Activated CD8-positive, alpha-beta memory T cell treated with anti-CD3 and anti-CD28 coated beads, Interleukin-2, amount 50 U/mL, for 4 hours (primary cell): ENCODE measurements around the gene PPP1R15A.
"Not testable (repeated sequence)": the region's sequence is repeated elsewhere in the genome, so short reads cannot be mapped to it uniquely, and the experiment has no call there.

Experiments
- DNase-seq: peaks from one replicate; pipeline ENCODE4 v3.0.0-alpha.2; 2020

PPP1R15A gene

DNA sequence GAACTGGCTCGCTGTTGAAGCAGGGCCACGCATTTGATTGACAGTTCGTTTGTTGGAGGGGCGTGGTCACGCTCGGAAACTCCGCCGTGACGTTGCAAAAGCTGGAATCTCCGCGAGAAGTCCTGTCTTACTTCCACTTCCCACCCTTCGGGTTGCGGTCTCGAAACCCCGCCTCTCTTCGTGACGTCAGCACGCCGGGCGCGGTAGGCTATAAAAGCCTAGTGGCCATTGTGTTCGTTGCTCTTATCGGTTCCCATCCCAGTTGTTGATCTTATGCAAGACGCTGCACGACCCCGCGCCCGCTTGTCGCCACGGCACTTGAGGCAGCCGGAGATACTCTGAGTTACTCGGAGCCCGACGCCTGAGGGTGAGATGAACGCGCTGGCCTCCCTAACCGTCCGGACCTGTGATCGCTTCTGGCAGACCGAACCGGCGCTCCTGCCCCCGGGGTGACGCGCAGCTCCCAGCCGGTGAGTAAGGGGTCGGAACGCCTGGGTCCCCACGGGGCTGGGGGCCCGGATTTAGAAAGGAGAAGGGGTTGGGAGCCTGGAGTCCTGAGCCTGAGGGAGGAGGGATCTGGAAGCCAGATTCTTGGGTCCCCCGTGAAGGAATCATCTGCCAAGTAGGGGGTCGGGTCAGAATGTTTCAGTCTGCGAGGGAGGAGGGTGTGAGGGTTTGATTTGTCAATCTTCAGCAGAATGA is at the start of gene PPP1R15A:
Gene PPP1R15A, plus strand, starts transcription at position 240 of the 702 bp plus-strand sequence. CDS start 813 bp downstream, outside the sequence.
- peak; percentile 99 for DNase-seq

DNA sequence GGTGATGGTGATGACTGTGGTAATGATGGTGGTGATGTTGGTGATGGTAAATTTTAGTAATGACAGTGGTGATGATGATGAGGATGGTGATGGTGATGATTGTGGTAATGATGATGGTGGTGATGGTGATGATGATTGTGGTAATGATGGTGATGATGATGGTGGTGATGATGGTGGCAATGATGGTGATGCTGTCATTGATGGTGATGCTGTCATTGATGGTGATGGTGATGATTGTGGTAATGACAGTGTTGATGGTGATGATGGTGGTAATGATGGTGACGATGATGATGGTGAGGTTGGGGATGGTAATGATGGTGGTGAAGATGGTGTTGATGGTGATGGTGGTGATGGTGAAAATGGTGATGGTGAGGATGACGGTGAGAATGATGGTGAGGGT is 49.7 kb upstream of the PPP1R15A start:
- no peak for DNase-seq

DNA sequence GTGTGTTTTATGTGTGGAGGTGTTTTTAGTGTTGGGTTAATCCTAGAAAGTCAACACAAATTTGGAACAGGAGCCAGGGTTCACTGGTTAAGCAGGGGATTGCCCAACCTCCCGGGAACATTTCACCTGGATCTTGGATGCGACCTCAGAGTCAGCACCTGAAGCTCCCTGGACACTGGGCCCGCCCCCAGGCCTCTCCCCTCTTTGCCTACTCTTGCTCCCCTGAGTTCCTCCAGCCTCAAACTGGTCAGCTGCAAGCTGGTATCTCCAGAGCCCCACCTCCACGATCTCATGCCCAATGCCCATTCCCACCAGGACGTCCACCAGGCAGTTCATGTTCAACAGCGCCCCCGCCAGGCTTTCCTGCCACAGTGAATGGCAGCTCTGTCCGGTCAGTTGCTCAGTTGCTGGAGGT is 45.6 kb upstream of the PPP1R15A start:
- no peak for DNase-seq

DNA sequence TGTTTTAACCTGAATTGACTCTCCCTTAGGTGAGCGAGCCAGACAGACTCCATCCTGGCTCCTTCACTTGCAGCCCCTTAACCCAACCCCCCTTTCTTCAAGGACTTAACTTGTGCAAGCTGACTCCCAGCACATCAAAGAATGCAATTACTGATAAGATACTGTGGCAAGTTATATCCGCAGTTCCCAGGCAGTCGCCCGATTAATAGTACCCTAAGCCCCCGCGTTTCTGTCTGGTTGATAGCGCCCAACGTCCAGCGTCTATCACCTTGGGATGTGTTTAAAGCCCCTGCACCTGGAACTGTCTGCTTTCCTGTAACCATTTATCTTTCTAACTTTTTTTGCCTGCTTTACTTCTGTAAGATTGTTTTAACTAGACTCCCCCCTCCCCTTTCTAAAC is 42.1 kb upstream of the PPP1R15A start:
- DNase-seq: no peak

DNA sequence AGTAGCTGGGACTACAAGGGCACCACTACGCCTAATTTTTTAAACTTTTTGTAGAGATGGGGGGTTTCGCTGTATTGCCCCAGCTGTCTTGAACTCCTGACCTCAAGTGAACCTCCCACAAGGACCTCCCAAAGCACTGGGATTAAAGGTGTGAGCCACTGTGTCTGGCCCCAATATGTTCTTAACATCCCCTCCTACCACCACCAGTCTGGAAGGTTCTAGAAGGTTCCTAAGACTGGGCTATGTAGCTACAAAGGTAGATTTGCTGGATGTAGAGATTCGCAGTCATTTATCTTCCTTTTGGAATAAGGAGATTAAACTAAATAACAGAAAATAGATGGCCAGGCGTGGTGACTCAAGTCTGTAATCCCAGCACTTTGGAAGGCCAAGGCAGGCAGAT is 41.3 kb upstream of the PPP1R15A start:
- no peak for DNase-seq

DNA sequence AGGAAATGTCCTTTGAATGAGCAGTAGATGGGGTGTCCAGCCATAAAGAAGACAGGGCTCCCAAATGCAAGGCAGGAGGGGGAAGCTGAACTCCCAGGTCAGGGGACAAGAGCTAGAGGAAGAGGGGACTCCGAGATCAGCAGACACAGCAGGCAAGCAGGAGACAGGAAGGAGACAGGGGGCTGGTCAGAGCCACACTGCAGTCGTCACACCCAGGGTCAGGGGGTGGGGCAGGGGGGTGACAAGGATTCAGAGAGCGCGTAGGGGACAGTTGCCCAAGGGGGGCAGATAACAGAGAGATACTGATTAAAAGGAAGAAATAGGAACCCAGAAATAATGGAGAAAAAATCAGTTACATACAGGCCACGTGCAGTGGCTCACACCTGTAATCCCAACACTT is 39.2 kb upstream of the PPP1R15A start:
- DNase-seq: no peak

DNA sequence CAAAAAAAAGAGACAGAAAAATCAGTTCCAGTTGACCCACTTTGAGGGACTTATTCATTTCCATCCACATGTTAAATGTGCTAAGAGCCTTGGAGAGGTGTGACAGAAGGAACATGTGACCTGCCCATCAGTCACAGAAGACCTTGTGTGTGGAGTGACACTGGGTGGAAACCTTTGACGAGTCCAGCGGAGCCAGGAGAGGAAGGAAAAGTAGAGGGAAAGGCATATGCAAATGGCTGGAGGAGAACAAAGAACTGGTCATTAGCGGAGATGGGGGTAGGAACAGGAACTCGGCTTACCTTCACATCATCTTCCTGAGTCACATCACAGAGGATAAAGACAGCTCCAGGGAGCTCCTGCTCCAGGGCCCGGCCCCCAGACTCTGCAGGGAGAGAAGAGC is 38.2 kb upstream of the PPP1R15A start:
- no peak for DNase-seq

DNA sequence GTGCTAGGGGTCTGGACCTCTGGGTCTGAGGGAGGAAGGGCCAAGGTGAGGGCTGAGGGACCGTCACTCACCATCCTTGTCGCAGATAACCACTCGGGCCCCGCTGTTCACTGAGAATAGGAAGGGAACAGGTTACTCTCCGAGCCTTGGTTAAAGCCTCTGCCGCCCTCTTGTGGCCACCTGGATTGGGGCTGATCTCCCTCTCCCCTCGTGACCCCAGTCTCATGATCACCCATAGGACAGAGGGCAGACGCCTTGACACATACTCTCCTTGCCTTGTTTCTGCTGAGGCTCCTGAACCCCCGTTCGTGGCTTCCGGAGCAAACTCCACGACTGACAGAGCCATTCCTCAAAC is 36.5 kb upstream of the PPP1R15A start:
- peak; percentile 94 for DNase-seq

DNA sequence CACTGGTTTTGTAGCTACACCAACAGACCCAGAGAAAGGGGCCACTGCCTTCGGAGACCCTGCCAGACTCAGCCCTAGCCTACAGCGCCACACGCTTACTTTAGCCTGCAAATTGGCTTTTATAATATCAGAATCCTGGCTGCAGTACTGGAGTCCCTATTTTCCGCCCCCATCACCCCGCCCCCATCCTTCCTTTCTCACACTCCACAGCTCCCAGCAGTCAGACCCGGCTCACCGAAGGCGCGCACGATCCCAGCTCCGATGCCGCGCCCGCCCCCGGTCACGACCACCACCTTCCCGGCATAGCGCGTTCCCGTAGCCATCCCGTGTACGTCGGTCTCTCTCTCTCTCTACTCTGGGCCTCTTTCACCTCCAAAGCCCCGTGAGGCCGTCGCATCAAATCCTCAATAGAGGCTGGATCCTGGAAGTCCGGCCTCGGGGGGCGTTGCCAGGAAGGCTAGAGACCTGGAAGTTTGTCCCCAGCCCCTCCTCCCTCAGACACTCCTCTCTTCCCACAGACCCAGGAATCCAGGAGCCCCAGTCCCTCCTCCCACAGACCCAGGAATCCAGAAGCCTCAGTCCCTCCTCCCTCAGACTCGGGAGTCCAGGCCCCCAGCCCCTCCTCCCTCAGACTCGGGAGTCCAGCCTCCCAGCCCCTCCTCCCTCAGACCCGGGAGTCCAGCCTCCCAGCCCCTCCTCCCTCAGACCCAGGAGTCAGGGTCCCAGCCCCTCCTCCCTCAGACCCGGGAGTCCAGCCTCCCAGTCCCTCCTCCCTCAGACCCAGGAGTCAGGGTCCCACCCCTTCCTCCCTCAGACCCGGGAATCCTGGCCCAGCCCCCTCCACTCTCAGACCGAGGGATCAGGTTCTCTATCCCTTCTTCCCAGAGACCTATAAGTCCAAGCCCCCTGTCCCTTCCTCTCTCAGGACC is 35.9 kb upstream of the PPP1R15A start, which contains the start of gene HSD17B14:
Gene HSD17B14, minus strand, starts transcription at position 403 of the 929 bp plus-strand sequence. Its CDS starts 80 bp downstream, at position 323.
- no peak for DNase-seq

DNA sequence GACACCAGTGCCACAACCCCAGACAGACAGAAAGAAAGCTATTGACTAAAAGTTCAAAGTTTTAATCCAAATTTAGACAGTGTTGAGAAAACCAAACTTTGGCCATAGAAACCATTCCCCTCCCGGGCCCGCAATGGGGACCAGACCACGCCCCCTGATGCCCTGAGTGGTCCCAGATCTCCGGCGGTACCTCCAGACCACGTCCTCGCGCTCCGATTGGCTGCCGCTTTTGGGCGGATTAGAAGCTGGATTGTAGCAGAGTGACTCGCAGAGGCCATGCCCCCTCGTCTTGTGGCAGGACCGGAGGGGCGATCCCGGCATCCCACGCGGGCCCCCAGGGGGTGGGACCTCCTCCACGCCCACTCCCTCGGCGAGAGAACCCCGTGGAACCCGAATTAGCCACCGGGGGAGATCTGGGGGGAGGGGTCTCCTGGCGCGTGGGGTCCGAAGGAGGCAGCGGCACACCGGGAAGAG is 35.1 kb upstream of the PPP1R15A start:
- DNase-seq: peak; percentile 77

DNA sequence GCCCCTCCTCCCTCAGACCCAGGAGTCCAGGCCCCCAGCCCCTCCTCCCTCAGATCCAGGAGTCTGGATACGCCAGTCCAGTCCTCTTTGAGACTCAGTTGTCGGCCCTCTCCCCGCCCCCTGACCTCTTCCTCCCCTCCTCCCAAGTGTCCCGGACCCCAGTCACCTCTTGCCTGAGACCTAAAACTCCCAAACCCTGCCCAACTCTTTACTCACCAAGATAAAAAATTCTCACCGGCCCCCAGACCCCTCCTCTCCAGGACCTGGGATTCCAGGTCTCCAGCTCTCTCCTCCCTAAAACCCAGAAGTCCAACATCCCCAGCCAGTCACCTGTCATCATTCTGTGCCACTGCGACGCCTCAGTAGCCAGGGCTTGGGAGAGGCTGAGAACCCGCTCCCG is 34.5 kb upstream of the PPP1R15A start:
- DNase-seq: no peak

DNA sequence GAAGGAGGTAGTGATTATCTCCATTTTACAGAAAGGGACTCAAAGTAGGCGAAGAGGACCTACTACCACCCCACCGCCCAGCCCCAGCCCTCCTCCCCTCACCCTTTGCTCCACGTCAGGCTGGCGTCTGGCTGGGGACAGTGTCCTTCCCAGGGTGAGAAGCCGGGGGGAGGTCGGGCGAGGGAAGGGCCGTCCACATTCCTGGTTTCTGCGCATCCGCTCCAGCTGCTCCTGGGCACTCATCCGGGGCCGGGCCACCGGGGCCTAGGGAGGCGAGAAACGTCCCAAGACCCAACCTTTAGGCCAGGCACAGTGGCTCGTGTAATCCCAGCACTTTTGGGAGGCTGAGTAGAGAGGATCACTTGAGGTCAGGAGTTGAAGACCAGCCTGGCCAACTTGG is 31.2 kb upstream of the PPP1R15A start:
- no peak for DNase-seq

DNA sequence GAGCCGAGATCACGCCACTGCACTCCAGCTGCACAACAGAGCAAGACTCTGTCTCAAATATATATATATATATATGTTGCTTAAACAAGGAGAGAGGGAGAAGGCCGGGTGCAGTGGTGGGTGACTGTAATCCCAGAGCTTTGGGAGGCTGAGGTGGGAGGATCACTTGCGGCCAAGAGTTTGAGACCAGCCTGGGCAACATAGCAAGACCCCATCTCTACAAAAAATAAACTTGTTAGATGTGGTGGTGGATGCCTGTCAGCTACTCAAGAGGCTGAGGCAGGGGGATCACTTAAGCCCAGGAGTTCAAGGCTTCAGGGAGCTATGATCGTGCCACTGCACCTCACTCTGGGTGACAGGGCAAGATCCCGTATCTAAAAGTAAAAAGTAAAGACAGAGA is 30.6 kb upstream of the PPP1R15A start:
- DNase-seq: no peak

DNA sequence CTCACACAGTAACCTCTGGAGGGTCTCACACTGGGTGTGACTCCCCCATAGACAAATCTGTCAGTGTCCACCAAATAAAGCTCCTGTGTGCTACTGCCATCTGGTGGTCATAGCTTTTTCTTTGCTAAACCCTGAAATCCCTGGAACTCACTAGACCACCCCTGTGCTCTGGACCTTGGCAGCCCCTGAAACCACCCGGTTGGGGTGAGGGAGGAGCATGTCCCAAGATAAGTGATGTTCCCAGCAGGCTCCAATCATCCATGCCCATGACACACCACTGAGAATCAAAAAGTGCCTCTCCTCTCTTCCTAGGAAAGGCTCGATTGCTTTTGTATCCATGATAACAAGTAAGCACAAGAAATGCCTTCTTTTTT is 29.4 kb upstream of the PPP1R15A start:
- DNase-seq: peak; percentile 48

DNA sequence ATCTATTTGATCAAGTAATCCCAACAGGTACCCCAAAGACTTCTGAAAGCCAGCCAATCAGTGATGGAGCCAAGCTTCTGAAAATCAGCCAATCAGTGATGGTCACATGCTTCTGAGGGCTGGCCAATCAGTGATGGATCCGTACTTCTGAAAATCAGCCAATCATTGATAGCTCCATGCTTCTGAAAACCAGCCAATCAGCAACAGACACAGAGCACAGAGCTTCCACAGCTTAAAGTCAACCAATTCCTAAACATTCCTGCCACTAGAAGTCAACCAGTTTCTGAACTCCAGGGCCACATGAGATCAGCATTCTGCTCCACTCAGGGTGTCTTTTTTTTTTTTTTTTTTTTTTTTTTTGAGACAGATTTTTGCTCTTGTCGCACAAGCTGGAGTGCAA is 27.7 kb upstream of the PPP1R15A start:
- no peak for DNase-seq

DNA sequence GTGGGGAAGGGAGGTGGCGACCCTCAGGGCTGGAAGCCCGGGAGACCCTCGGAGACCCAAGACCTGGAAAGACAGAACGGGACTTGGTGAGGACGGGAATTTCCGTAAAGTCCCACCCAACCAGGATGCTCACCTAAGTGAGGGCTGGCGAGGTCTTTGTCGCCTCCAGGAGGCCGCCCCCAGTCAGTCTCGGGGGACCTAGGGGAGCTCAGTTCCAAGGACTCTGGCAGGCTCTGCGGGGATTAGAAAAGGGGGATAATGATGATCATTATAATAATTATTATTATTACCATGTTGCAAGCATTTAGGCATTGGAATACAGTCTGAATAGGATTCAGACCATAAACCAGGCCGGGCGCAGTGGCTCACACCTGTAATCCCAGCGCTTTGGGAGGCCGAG is 26.8 kb upstream of the PPP1R15A start:
- no peak for DNase-seq

DNA sequence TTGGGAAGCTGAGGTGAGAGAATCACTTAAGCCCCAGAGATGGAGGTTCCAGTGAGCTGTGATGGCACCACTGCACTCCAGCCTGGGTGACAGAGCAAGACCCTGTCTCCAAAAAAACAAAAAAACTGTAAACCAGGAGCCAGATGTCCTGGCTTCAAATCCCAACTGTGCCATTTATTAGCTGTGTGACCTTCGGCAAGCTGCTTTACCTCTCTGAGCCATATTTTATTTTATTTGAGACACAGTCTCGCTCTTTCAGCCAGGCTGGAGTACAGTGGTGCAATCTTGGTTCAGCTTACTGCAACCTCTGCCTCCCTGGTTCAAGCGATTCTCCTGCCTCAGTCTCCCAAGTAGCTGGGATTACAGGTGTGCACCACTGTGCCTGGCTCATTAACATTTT is 25.6 kb upstream of the PPP1R15A start:
- not testable (repeated sequence) for DNase-seq

DNA sequence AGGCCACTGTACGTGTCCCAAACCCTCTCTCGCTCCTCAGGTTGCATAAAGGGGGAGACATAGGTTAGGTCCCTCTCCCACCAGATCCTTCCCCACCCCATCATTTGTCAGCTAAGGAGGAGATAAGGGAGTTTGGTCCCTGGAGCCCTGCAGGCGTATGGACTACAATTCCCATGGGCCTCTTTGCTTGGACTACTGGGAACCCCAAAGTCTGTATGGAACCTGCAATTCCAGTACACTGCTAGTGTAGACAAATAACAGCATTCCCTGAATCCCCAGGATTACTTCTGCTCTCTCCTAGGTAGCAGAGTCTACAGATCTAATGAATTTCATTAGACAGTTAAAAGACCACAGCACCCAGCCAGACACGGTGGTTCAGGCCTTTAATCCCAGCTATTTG is 19.9 kb upstream of the PPP1R15A start:
- DNase-seq: no peak

DNA sequence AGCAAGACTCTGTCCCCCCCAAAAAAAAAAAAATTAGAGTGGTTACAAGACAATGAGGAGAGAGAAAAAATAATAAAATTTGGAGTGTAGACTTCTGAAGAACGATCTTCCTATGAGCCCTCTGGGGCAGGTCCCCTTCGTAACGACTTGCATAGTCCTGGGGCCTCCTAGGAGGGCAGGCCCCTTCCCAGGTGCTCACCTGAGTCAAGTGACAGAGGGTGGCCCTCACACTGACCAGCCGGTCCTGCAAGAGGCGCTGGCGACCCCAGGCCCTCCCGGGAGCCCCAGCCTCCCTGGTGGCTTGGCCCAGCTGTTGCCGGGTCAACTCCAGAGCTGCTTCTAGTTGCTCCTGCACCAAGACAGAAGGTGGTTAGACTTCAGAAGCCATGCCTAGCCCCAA is 18.7 kb upstream of the PPP1R15A start:
- DNase-seq: no peak

DNA sequence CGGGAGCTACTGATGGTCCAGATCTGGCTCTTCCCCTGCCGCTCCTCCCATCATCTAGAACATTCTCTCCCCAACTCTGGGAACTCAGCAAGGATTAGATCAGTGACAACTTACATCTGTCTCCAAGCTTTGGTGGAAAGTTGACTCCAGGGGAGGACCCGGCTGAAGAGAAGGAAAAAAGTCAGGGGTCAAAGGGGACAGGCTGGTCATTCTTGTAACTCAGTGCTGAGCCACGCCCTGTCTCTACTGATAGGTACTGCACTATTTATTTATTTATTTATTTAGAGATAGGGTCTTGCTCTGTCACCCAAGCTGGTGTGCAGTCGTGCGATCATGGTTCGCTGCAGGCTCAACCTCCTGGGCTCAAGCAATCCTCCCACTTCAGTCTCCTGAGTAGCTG is 18.1 kb upstream of the PPP1R15A start:
- DNase-seq: no peak

DNA sequence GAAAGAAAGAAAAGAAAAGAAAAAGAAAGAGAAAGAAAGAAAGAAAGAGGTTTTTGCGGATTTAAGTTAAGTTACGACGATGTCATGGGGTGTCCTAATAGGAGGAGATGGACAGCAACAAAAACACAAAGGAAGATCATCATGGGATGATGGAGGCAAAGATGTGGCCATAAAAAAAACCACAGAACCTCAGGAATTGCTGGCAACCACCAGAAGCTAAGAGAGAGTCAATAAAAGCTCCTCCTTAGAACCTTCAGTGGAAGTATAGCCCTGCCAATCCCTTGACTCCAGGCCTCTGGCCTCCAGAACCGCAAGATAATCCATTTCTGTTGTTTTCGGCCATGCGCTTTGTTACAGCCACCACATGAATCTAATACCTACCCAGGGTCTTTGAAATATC is 15.3 kb upstream of the PPP1R15A start:
- DNase-seq: no peak

DNA sequence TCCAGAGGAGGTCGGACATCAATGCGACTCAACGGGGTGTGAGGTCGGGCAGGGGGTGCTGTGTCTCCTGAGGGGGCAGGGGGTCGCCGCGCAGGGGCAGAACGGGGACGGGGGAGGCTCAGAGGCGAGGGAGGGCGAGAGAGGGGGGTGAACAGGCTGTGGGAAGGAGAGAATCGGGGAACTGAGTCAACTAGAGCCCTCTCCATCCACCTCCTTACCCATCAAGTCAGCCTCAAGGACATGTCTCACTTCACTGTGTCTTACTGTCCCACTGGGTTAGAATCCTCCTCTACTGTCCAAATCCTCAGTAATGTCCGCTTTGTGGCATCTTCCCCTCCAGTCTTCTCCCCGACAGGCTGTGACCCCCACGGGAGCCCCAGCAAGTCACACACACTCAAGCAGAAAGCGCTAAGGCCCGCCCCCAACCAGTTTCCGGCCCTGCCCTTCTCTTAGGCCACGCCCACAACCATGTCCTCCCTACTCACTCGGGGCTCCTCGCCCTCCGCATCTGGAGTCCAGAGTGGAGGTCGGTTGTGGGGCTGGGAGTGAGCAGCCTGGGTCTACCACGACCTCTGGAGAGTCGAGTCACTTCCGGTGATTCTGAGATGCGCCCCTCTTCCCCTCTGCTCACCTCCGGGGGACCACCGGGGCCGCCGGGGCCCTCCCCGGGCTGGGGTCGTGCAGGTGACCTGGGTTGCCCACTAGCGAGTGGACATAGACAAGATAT is 13.1 kb upstream of the PPP1R15A start:
- peak; percentile 78 for DNase-seq
